SK-N-SH (cell line): ENCODE data around the gene POU3F3.

Source experiments
- CTCF ChIP-seq: fragments of 200-600 bp; sonication (generic); IDR thresholded peaks from 2 replicates; pipeline ENCODE4 v1.6.1; 2017; ENCODE audit warnings: antibody characterized with exemption, mild to moderate bottlenecking, moderate library complexity
- EZH2phosphoT487 ChIP-seq: fragments of 200-600 bp; sonication (generic); IDR thresholded peaks from 2 replicates; pipeline ENCODE4 v1.6.1; 2017; ENCODE audit warnings: low read depth, mixed run types, mild to moderate bottlenecking, antibody characterized with exemption, moderate library complexity, borderline replicate concordance
- FOXJ3 ChIP-seq: sonication (generic); formaldehyde crosslinking; IDR thresholded peaks from 2 replicates; pipeline ENCODE4 v1.5.1; 2020; ENCODE audit warnings: mild to moderate bottlenecking, missing genetic modification reagents
- FOXM1 ChIP-seq: IDR thresholded peaks from 2 replicates; pipeline ENCODE4 v1.4.0; 2012; ENCODE audit warnings: low read depth, mild to moderate bottlenecking
- MAX ChIP-seq: IDR thresholded peaks from 2 replicates; pipeline ENCODE4 v1.4.0; 2012; ENCODE audit warnings: low read depth
- RAD21 ChIP-seq: IDR thresholded peaks from 2 replicates; pipeline ENCODE4 v1.6.1; 2012; ENCODE audit warnings: mild to moderate bottlenecking, low read length
- YY1 ChIP-seq: IDR thresholded peaks from 2 replicates; pipeline ENCODE4 v1.4.0; 2012; ENCODE audit warnings: low read depth, mild to moderate bottlenecking

- TF ChIP-seq CTCF: no peak
- no peak for TF ChIP-seq YY1
- no peak for TF ChIP-seq FOXM1
- TF ChIP-seq EZH2phosphoT487: no peak
- TF ChIP-seq MAX: no peak
- no peak for TF ChIP-seq FOXJ3
- TF ChIP-seq RAD21: no peak
These were observed 14.6 kb downstream of the POU3F3 start for GRCh38 chr2:104868505-104868866.
